Cardiac septum (tissue), 1 donor: ENCODE measurements around the gene CHRNA7. TPM values are rescaled to one million over a fixed set of nuclear protein-coding genes. Genes with fewer than 3 reads are reported as not detected.

Source experiments
- DNase-seq: peaks from one replicate; pipeline ENCODE4 v3.0.0-alpha.2; 2020; ENCODE audit warnings: low spot score
- intact Hi-C: fragments of 100-400 bp; cut with DNase I; formaldehyde crosslinking; loops from one replicate; pipeline ENCODE4 v1.14.0; 2022
- total RNA-seq: library from RNA; stranded (reverse); fragmentation: NEBNext Ultra II Directional; extraction: Animal tissue kit (Norgen Biotek cat#: 25700); gene quantifications from one replicate; pipeline ENCODE4 v1.2.1, GENCODE V29; 2021
- donor health status: DM: no; HTN: no; CAD: no.

CHRNA7 gene
- total RNA-seq, 1 donor from 2014 or later: 1.1 TPM

DNA sequence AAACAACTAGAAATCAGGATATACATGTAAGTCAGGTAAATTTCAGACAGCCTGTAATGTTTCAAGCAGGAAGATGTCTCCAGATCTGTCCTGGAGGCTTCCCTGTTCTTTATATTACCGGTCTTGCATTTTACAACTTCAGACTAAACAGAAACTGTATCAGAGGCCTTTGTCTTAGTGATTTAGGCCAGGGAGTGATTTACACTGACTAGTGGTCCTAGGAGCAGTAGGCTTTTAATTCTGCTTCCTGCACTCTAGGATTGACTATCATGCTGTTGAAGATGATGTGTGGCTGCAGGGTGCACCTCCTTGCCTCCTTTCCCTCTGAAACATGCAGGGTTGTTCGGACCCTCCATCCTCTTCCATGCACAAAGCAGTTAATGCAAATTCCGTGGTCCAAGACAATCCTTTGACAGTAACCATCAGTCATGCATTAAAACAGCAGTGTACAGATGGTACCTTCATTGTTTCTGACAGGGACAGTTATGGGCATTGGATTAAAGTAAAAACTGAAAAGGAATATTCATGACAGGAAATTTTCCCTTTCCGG lies 27.6 kb downstream of the CHRNA7 start:
- intact Hi-C loops: no loop called here
- no peak for DNase-seq

DNA sequence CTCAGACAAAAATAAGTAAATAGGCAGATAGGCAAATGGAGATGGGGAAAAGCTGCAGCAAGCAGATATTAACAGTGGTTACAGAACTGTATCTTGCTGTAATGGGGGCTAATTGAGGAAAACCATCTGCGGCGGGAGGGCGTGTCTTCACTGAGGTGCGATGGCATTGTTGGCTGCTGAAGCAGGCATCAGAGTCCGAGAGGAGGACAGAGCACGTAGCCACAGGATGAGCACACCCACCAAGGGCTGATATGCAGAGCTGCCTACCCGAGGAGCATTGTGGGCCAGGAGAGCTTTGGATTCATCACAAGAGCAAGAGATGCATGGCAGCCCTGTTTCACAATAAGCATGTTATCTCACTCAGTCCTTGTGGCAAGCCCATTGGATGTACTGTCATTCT lies 30.4 kb downstream of the CHRNA7 start:
- intact Hi-C loops: no loop called here
- DNase-seq: no peak

DNA sequence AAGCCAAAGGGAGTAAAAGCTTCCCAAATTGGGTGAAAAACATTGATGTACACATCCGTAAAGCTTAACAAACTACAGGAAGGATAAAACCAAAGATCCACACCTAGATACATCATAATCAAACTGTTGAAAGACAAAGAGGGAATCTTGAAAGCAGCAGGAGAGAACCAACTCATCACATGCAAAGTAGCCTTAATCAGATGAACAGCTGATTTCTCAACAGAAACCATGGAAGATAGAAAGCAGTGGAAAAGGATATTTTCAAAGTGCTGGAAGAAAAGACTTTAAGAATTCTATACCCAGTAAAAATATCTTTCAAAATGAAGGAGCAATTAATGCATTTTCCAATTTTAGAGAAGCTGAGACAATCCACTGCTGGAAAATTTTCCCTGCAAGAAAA lies 36.8 kb downstream of the CHRNA7 start:
- DNase-seq: no peak
- intact Hi-C loops: no loop called here

DNA sequence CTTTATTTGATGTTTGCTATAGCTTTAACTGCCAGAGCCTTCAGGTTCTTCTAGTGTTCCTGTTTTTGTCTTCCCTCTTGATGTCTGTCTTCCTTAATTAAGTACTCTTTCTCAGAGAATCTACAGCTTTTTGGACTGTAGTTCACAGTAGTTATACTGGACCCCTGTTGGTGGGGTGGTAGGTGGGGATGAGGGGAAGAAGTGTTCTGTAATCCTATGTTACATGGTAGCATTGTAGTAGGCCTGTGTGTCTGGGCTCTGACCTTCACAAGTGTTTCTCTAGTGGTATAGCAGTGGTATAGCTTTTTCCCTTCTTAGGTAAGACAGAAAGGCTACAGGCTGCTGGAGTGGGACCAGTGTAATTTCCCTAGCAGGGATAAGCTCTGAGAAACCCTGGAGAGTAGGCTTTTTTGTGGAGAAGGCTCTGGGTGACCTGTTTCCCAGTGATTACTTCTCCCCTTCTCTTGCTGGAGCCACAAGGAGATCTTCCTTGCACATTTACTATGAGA lies 59.6 kb downstream of the CHRNA7 start:
- DNase-seq: no peak
- intact Hi-C loops: loop anchor here (10.0 kb wide), 1 partner anchor 95 kb away; no protein-coding TSS in a partner anchor

DNA sequence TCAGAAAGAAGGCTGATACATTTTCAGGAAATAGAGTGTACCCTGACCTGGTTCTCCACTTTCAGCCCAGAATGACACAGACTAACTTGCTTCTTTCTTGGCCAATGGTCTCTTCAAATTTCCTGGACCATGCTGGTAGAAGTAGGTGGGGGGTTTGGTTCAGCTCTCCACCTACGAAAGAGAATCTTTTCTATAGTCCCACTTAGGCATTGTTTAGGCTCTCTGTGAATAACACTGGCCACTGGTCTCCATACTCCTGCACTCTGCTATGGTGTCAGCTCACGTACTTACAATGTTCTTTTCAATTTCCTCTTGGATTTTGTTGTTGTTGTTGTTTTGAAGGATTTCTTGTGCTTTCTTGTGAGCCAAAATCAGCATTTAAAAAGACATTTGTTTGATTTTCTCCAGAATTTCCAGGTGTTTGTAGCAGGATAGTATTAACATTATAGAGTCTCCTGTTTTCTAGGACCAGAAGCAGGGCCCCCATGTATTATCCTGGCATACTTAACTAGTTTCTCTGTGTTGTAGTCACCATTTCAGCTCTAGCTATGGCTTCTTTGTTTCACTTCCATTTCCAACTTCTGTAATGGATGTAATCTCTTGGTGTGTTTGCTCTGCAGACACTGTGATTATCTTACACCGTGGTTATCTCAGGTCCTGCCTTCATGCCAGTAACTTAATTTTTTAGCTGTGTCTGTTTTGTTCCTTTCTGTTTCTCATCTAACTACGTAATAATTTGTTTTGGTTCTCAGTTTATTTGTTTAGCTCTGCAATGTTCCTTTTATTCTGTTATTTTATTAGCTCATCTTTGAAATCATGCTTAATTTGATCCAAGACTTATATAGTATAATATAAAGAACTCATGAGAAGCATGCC lies 61.4 kb downstream of the CHRNA7 start:
- no peak for DNase-seq
- intact Hi-C loops: loop anchor here (10.0 kb wide), 1 partner anchor 97 kb away; no protein-coding TSS in a partner anchor

DNA sequence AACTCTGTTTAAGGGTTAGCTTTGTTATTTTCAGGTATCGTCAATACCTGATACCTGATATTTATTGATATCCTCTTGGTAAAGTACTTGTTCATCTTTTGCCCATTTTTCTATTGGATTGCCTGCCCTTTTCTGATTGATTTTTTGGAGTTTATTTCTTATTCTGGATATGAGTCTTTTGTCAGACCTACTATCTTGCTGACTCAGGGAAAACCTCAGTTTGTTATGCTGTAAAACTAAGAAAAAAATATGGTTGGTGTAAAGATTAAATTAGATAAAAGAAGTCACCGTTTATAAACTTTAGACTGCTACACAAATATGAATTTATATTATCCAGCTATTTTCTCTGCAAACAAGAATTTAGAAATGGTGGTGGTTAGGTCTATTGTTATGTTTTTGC lies 65.9 kb downstream of the CHRNA7 start:
- intact Hi-C loops: loop anchor here (10.0 kb wide), 1 partner anchor 101 kb away; no protein-coding TSS in a partner anchor
- no peak for DNase-seq

DNA sequence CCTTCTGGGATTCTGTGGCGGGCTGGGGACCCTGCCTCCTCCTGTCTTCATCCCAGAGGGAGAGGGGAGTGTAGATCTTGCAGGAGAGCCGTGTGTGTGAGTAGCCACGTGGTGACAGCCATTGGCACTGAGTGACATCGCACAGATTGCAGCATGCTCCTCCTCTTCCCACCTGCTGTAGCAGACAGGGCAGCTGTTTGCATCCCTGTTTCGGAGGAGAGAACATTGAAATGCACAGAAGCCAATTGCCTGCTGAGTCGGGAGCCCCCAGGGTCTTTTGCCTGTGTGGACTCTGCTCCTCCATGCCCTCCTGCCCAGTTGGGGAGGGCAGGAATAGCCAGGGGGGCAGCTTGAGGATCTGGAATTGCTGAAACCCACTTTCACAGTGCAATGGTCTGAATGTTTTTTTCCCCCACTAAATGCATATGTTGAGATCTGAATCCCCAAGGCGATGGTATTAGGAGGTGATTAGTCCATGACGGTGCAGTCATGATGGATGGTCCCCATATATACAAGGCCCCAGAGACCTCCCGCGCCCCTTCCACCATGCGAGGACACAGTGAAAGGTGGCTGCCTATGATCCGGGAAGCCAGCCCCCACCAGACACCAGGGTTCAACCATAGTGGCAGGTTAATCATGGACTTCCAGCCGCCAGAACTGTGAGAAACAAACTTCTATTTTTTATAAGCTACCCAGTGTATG lies 66.8 kb downstream of the CHRNA7 start:
- intact Hi-C loops: loop anchor here (10.0 kb wide), 1 partner anchor 102 kb away; no protein-coding TSS in a partner anchor
- DNase-seq: no peak

DNA sequence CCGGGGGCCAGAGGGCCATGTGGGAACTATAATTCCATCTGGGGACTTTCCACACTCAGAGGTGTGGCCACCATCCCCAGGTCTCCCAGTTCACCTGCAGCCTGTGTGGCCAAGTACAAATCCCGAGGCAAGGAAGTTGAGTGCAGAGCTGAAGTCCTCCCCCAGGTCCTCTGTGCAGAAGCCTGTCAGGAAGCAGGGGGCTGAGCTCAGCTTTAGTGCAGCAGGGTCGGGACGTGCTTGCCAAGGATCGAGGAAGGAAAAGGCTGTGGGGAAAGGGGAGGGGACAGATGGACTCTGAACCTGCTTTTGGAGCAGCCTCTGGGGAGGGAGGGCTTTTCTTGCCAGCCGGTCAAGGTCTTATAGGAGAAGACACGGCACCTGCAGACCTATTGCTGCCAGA lies 67.7 kb downstream of the CHRNA7 start:
- intact Hi-C loops: loop anchor here (10.0 kb wide), 1 partner anchor 103 kb away; no protein-coding TSS in a partner anchor
- DNase-seq: no peak

DNA sequence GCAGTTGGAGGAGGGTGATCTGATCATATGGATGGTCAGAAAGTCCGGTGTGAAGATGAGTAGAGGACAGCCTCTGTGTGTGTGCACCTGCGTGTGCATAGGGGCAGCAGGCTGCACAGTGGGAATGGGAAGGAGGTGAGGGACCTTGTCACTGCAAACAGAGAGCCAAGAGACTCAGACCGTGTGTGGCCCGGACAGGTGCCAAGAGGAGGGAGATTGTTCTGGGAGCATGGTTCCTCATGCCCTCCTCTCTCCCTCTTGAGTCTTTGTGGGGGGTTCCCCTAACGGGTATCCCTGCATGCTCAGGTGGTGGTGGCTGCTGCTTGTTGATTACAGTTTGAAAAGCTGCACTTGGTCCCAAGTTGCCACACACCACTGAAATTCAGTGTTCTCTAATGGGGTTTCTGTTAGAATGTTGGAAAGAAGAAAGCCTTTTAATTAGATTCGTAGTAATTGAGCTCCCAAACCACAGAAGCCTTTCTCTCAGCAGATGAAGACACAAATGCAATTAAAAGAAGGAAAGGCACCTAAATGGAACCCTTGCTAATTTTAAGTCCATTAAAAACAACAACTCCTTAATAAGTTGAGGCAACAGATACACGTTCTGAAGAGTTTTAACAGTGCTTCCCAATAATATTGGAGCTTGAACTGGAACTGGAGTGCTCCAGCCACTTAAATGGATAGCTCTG lies 68.9 kb downstream of the CHRNA7 start:
- intact Hi-C loops: loop anchor here (10.0 kb wide), 1 partner anchor 104 kb away; no protein-coding TSS in a partner anchor

DNA sequence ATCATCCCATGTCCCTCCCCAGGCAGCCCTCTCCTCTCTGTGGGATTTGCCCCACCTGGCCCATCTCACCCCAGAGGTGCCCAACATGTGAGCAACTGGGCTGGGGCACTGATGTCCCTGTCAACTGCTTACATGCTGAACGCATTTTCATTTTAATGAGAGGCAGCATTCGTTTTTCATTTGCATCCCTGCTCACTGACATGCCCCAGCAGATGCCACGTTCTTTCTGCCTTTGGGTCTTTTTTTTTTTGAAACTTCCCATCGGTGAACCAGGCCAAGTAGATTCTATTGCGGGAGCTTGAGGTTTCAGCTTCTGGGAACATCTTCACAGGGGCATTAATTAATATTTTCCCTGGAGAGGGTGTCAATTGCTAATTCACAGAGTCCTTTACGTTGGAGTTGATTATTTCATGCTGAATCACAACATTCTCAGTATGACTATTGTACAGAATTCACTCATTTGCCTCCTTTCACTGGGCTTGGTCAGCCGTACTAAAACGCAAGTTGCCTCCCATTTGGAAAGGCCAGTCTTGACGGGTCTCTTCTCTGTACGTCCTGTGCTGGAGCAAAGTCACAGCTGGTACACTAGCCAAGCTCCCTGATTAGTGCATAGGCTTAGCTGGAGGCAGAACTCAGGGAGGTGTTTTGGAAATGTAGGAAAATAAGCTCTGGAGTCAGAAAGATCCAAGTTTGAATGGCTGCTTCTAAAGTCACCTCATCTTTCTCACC lies 69.8 kb downstream of the CHRNA7 start:
- intact Hi-C loops: loop anchor here (10.0 kb wide), 1 partner anchor 105 kb away; no protein-coding TSS in a partner anchor
- no peak for DNase-seq

More for the DNA sequence above, 68.9 kb downstream of the CHRNA7 start:
- DNase-seq: no peak

DNA sequence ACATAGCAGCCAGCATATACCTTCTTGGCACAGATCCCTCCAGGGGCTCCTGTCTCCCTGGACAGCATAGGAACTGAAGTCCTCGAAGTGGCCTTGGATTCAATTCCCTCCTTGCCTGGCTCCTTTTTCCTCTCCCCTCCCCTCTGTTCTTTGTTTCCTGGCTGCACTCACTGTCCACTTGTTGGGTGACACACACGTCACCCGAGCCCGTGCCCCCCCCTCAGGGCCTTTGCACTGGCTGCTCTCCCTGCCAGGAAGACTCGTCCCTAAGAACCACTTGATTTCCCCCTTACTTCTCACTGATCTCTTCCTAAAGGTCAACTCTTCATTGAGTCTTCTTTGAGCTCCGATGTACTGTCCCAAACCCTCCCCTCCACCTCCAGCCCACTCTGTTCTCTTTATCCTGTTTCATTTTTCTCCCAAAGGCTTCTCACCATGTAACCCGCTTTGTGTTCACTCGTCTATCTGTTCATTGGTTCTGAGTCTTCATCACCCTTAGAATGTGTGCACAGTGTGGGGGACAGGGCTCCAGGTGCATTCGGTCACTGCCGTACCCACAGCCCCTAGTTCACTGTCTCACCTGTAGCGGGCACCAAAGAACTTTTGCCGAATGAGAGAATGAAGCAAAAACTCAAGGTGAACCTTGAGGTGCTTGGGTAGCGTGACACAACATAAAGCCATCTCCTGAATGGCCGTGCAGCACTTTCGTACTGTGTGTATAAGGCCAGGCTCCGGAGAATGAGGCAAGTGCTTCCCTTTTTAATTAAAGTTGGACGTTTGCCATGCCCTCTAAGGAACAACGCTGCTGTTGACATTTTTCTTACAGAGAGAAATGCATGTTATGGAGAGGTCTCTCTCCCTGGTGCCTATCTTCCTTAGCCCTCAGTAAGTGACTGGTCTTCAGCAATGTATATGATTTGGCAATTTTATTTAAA lies 74.0 kb downstream of the CHRNA7 start:
- intact Hi-C loops: no loop called here
- DNase-seq: no peak

DNA sequence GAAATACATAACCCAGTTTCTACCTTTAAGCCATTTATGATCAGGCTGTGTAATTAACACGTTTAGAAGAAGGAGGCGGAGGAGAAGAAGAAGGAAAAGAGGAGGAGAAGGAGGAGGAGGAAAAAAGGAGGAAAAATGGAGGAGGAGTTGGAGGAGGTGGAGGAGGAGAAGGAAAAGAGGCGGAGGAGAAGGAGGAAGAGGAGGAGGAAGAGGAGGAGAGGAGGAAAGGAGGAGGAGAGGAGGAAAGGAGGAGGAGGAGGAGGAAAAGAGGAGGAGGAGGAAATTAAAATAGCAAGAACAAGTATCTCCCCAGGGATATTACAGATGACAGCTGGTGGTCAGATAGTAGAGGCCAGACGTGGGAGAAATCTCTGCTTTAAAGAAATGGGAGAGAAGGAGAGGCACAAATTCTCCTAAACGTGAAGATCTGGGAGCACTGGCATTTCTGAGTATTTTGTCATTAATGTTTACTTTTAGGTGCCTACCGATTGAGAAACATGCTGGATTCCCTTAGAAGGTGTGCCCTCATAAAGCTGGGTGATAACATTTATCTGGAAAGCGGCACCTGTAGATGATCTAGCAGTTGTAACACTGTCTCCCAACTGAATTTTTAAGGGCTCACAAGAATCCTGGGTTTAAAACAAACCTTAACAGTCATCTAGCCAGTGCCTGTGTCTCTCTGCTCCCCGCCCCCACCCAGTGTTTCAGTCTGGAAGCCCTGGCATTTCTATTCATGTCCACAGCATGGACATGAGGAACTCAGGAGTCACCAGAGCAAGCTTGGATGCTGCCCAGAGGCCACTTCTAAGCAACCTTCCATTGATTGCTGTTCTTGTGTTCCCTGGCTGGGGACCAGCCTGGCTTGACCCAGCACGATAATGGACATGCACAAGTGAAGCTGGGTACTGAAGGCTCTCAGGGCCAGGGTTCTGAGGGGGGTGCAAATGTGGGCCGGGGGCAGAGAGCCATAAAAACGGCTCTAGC lies 75.2 kb downstream of the CHRNA7 start:
- intact Hi-C loops: loop anchor here (5.0 kb wide), 1 partner anchor 73 kb away; the partner anchor contains the start of gene CHRNA7
- no peak for DNase-seq

DNA sequence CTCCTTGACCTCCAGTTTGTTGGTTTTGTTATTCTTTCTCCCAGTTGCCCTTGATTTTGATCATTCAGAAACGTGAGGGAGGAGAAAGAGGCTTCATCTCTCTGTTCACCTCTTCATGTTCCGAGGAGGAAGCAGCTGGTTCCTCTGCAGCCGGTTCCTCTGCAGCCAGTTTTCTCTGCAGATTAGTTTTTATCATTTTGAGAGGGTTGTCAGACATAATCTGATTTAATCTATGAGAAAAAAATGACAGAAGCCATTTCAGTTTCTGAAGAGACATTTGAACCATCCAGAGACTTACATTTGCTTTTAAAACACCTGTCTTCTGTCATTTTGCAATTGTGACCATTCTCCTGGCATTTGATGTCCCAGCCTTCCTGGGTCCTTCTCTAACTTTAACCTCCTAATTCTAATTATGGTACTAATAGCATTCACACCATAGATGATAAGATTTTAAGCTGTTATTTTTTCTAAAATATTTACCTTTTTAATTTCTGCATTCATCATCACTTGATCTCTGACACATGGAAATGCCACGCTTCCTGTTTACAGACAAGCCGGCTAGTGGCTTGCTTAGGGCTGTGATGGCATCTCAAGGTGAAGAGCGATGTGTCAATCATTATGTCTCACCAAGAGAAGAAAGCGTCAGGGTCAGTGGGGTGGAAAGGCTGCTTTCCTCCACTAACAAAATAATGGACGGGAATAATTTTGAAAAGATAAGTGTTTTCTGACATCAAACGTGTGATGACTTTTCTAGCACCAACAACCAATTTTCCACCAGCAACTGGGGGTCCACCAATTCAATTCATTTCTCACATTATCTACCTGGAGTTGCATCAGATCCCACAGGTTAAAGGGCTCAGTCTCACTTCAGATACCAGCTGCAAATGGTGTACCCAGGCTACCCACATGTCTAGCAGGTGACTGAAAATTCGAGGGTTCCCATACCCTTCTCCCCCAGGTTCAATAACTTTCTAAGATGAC lies 76.4 kb downstream of the CHRNA7 start:
- intact Hi-C loops: loop anchor here (5.0 kb wide), 1 partner anchor 74 kb away; the partner anchor contains the start of gene CHRNA7
- no peak for DNase-seq

DNA sequence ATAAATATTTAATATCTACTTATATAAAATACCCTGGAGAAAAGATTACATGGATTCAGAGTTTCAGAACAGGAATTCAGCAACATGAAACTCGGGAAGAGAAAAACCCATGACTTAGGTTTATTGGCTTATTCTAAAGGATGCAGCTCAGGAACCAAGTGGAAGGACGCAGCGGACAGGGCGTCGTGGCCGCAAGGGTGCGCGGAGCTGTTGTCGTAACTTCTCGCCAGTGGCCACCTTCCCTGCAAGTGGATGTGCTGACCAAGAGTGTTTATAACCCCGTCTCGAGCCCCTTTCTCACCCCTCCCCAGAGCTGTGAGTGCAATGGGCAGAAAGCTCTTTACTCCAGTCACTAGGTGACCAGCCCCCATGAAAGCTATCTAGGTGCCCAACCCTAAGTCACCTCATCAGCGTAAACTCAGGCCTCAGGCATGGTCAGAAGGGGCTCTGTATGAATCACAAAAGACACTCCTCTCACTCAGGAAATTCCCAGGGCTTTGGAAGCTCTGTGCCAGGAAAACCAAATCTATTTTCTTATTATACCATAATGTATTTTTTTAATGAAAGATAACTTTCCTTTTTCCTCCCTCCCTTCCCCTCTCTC lies 77.3 kb downstream of the CHRNA7 start:
- intact Hi-C loops: loop anchor here (5.0 kb wide), 1 partner anchor 75 kb away; the partner anchor contains the start of gene CHRNA7
- no peak for DNase-seq

DNA sequence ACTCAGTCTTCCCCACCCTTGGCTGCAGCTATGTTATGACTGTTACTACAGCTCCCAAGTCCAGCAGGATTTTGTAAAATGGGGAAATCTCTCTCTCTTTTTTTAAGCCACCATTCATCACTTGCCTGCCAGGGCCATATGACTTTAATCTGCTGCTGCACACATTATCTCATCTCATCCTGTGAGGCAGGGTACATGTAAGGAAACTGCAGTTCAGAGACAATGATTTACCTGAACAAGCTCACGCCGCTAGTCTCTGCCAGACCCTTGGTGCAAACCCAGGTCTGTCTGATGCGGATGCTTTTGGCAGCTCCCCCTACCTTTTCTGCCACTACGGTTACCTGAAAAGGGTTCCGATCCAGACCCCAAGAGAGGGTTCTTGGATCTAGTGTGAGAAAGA lies 78.3 kb downstream of the CHRNA7 start:
- no peak for DNase-seq
- intact Hi-C loops: loop anchor here (5.0 kb wide), 1 partner anchor 76 kb away; the partner anchor contains the start of gene CHRNA7
